Suprapubic skin (tissue), 4 donors: ENCODE measurements around the gene TEAD2. TPM values are rescaled to one million over a fixed set of nuclear protein-coding genes. Genes with fewer than 3 reads are reported as not detected.

Experiments used
- DNase-seq, 2 donors: peaks; one replicate each; pipeline ENCODE4 v3.0.0-alpha.2; 2019; ENCODE audit warnings: low spot score in 2 of 2
- H3K27ac ChIP-seq: fragments of 200-600 bp; sonication (generic); one replicate; pipeline ENCODE4 v1.5.1; 2019
- H3K27me3 ChIP-seq: fragments of 200-600 bp; sonication (generic); one replicate; pipeline ENCODE4 v1.5.1; 2019
- H3K36me3 ChIP-seq: fragments of 200-600 bp; sonication (generic); one replicate; pipeline ENCODE4 v1.5.1; 2019
- H3K4me1 ChIP-seq: fragments of 200-600 bp; sonication (generic); one replicate; pipeline ENCODE4 v1.5.1; 2019
- H3K4me3 ChIP-seq: fragments of 200-600 bp; sonication (generic); one replicate; pipeline ENCODE4 v1.5.1; 2019; ENCODE audit warnings: mild to moderate bottlenecking
- H3K9me3 ChIP-seq: fragments of 200-600 bp; sonication (generic); one replicate; pipeline ENCODE4 v1.5.1; 2019
- EP300 ChIP-seq: sonication (generic); formaldehyde crosslinking; IDR thresholded peaks from one replicate; pipeline ENCODE4 v1.6.1; 2017; ENCODE audit warnings: antibody characterized with exemption
- POLR2A ChIP-seq, 2 donors: fragments of 450-650 bp; IDR thresholded peaks; one replicate each; pipeline ENCODE4 v1.6.1; 2017; ENCODE audit warnings: antibody characterized with exemption in 2 of 2, mild to moderate bottlenecking in 2 of 2, moderate library complexity in 2 of 2
- POLR2AphosphoS5 ChIP-seq, 3 donors: sonication (generic); formaldehyde crosslinking; IDR thresholded peaks; one replicate each; pipeline ENCODE4 v1.6.1; 2017; ENCODE audit warnings: antibody characterized with exemption in 3 of 3
- WGBS: methylation state at CpG from one replicate; pipeline ENCODE4 v1.1.5; 2018; 5-methylcytosine and 5-hydroxymethylcytosine counted together
- total RNA-seq, 4 donors: library from RNA; depleted of rRNA; stranded (reverse); fragments of >200 nt; gene quantifications; one replicate each; pipeline ENCODE4 v1.1.0, GENCODE V29; 2016
- TF ChIP-seq, protein P1 (sequence below), 2 donors: fragments of 200-600 bp in 1 of 2; fragments of 450-650 bp in 1 of 2; sonication (generic) in 1 of 2; IDR thresholded peaks; one replicate each; pipeline ENCODE4 v1.5.1; 2016 to 2019; ENCODE audit warnings: antibody characterized with exemption in 2 of 2, mild to moderate bottlenecking in 1 of 2, moderate library complexity in 1 of 2

Gene TEAD2
- total RNA-seq, 4 donors from 2014 or later, result 10.6 to 15.4 (median 13.2) TPM

DNA sequence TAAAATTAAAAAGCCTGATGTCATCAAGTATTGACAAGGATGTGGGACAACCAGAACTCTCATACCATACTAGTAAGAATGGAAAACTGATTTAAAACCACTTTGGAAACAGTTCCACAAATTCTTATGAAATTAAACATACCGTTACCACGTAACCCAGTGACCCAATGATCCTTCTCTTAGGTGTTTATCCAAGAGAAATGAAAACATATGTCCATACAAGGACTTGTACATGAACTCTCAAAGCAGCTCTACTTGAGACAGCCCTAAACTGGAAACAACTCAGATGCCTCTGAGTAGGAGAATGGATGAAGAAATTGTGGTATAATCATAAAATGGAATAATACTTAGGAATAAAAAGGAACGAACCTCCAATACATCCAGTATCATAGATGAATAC, 64.8 kb downstream of the TEAD2 start:
- TF ChIP-seq POLR2AphosphoS5 (IDR thresholded peaks at IDR 0.05) (no peak), POLR2A (IDR thresholded peaks at IDR 0.05) (no peak), EP300 (no peak)
- DNase-seq, result no peak
- no peaks in the 10 kb centered on the region for H3K27me3 ChIP-seq
- 91% methylated on average over 3 of the region's 3 CpGs for WGBS
- no peak overlapping the region for H3K27ac ChIP-seq
- H3K9me3 ChIP-seq, result no peaks in the 10 kb centered on the region
- H3K4me3 ChIP-seq, result no peak overlapping the region
- peaks cover 6% of the 10 kb centered on the region for H3K4me1 ChIP-seq
- H3K36me3 ChIP-seq, result no peaks in the 10 kb centered on the region

DNA sequence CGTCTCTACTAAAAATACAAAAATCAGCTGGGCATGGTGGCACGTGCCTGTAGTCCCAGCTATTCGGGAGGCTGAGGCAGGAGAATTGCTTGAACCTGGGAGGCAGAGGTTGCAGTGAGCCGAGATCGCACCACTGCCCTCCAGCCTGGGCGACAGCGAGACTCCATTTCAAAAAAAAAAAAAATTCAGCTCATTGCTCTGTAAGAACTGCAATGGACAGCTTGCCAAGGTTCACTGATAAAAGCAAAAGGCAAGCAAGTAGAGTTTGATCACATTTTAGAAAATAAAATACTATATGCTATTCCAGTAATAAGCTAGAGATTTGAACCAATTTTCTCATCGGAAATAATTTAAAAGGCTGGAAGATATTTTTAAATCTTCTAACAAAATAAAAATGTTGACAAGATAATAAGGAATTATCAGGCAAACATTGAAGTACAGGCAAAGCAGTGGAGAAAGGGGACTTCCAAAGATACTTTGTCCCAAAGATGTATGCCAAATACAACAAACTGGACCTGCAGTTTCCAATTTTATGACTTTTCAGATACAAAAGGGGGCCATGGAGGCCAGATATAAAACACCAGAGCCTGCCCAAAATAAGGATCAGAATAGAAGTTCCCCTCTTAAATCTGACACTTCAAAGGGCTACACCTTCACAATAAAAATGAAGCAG, 66.9 kb downstream of the TEAD2 start:
- no peak for TF ChIP-seq POLR2AphosphoS5 (IDR thresholded peaks at IDR 0.05)
- TF ChIP-seq EP300, result no peak
- TF ChIP-seq POLR2A (IDR thresholded peaks at IDR 0.05), result no peak
- TF ChIP-seq, protein P1, sequence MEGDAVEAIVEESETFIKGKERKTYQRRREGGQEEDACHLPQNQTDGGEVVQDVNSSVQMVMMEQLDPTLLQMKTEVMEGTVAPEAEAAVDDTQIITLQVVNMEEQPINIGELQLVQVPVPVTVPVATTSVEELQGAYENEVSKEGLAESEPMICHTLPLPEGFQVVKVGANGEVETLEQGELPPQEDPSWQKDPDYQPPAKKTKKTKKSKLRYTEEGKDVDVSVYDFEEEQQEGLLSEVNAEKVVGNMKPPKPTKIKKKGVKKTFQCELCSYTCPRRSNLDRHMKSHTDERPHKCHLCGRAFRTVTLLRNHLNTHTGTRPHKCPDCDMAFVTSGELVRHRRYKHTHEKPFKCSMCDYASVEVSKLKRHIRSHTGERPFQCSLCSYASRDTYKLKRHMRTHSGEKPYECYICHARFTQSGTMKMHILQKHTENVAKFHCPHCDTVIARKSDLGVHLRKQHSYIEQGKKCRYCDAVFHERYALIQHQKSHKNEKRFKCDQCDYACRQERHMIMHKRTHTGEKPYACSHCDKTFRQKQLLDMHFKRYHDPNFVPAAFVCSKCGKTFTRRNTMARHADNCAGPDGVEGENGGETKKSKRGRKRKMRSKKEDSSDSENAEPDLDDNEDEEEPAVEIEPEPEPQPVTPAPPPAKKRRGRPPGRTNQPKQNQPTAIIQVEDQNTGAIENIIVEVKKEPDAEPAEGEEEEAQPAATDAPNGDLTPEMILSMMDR (IDR thresholded peaks at IDR 0.05), result no peak
- 93% methylated on average over 8 of the region's 8 CpGs for WGBS
- no peaks in the 10 kb centered on the region for H3K27me3 ChIP-seq
- no peak overlapping the region for H3K27ac ChIP-seq
- H3K4me3 ChIP-seq, result no peak overlapping the region
- no peaks in the 10 kb centered on the region for H3K9me3 ChIP-seq
- DNase-seq, result no peak
- no peaks in the 10 kb centered on the region for H3K36me3 ChIP-seq
- H3K4me1 ChIP-seq, result no peaks in the 10 kb centered on the region

DNA sequence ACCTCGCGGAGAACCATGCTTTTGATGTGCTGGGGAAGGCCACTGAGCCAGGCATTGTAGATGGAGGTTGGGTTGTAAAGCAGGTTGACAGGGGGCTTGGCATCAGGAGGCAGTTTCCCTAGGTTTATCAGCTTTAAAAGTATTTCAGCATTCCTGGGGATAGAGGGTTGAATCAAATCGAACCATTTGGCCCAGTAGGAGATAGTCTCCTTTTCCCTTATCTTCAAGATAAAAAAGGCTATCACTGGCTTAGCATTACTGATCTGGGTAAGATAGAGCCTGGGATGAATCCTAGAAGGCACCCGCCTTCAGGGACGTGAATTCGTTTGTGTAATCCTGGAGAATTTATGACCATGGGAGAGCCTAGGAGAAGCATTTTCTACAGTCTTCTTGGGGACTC, 67.8 kb downstream of the TEAD2 start:
- TF ChIP-seq EP300 (no peak), POLR2A (IDR thresholded peaks at IDR 0.05) (no peak), POLR2AphosphoS5 (IDR thresholded peaks at IDR 0.05) (no peak)
- TF ChIP-seq, protein P1 (IDR thresholded peaks at IDR 0.05), result no peak
- no peak overlapping the region for H3K4me3 ChIP-seq
- H3K27ac ChIP-seq, result no peak overlapping the region
- H3K27me3 ChIP-seq, result no peaks in the 10 kb centered on the region
- no peak for DNase-seq
- H3K4me1 ChIP-seq, result no peaks in the 10 kb centered on the region
- no peaks in the 10 kb centered on the region for H3K9me3 ChIP-seq
- no peaks in the 10 kb centered on the region for H3K36me3 ChIP-seq
- 88% methylated on average over 6 of the region's 6 CpGs for WGBS

Other genes with a start within 250 kb of the TEAD2 start
- 10 to 100 TPM; 20.0 to 39.8 (median 32.3) TPM for gene LIN7B, start 248.0 kb downstream of the TEAD2 start, total RNA-seq
- 1 to 10 TPM in 3 of 4 donors, not detected in 1; 5.2 to 9.3 (median 5.9) TPM for gene C19orf73, start 243.3 kb downstream of the TEAD2 start, total RNA-seq
- gene PPFIA3, start 242.9 kb downstream of the TEAD2 start, total RNA-seq, result 10 to 100 TPM; 42.7 to 50.1 (median 46.6) TPM
- 1 to 10 TPM in 1 of 4 donors, under 1 TPM in 2, not detected in 1; 0.47 to 1.0 (median 0.53) TPM for gene HRC, start 207.0 kb downstream of the TEAD2 start, total RNA-seq
- 10 to 100 TPM; 45.2 to 87.6 (median 62.4) TPM for gene TRPM4, start 204.6 kb downstream of the TEAD2 start, total RNA-seq
- 1 to 10 TPM in 1 of 4 donors, under 1 TPM in 2, not detected in 1; 0.23 to 1.4 (median 0.34) TPM for gene SLC6A16, start 37.2 kb downstream of the TEAD2 start, total RNA-seq
- 10 to 100 TPM in 1 of 4 donors, 1 to 10 TPM in 3; 2.9 to 25.7 (median 5.0) TPM for gene CD37, start 27.0 kb downstream of the TEAD2 start, total RNA-seq
- gene DKKL1, start 1.5 kb upstream of the TEAD2 start, total RNA-seq, result not detected
- not detected for gene KASH5, start 25.8 kb upstream of the TEAD2 start, total RNA-seq
- gene PTH2, start 61.0 kb upstream of the TEAD2 start, total RNA-seq, result not detected
- gene GFY, start 63.0 kb upstream of the TEAD2 start, total RNA-seq, result not detected
- 1 to 10 TPM in 3 of 4 donors, under 1 TPM in 1; 0.60 to 1.2 (median 1.1) TPM for gene SLC17A7, start 79.1 kb upstream of the TEAD2 start, total RNA-seq
- gene PIH1D1, start 89.4 kb upstream of the TEAD2 start, total RNA-seq, result 100 to 1,000 TPM in 2 of 4 donors, 10 to 100 TPM in 2; 82.0 to 124 (median 104) TPM
- 10 to 100 TPM; 21.7 to 47.7 (median 35.9) TPM for gene ALDH16A1, start 90.8 kb upstream of the TEAD2 start, total RNA-seq
- gene FLT3LG, start 111.8 kb upstream of the TEAD2 start, total RNA-seq, result 1 to 10 TPM; 1.2 to 4.9 (median 4.4) TPM
- gene RPL13A, start 125.2 kb upstream of the TEAD2 start, total RNA-seq, result 1,000 to 10,000 TPM; 2,613 to 5,154 (median 4,451) TPM
- 1,000 to 10,000 TPM; 3,049 to 5,024 (median 4,623) TPM for gene RPS11, start 134.0 kb upstream of the TEAD2 start, total RNA-seq
- gene FCGRT, start 150.2 kb upstream of the TEAD2 start, total RNA-seq, result 100 to 1,000 TPM in 3 of 4 donors, 10 to 100 TPM in 1; 96.2 to 136 (median 112) TPM
- gene RCN3, start 165.6 kb upstream of the TEAD2 start, total RNA-seq, result 10 to 100 TPM in 2 of 4 donors, 1 to 10 TPM in 2; 4.9 to 18.8 (median 9.0) TPM
- 10 to 100 TPM; 42.5 to 85.6 (median 68.9) TPM for gene NOSIP, start 218.1 kb upstream of the TEAD2 start, total RNA-seq
- gene PRRG2, start 218.9 kb upstream of the TEAD2 start, total RNA-seq, result 10 to 100 TPM; 13.8 to 21.2 (median 16.7) TPM
- gene PRR12, start 228.8 kb upstream of the TEAD2 start, total RNA-seq, result 10 to 100 TPM; 24.6 to 50.3 (median 38.9) TPM